OCI-LY3 (cell line): ENCODE data around the gene ELP4.
"Not testable (repeated sequence)": the region's sequence is repeated elsewhere in the genome, so short reads cannot be mapped to it uniquely, and the experiment has no call there.

Experiments
- EZH2phosphoT487 ChIP-seq: fragments of 200-600 bp; shearing (Covaris generic); IDR thresholded peaks from 2 replicates; pipeline ENCODE4 v1.6.1; 2018; ENCODE audit warnings: antibody characterized with exemption, mixed run types, low read depth
- TF ChIP-seq, protein P1 (sequence below): fragments of 200-600, 300-600 bp; sonication (generic); IDR thresholded peaks from 2 replicates; pipeline ENCODE4 v1.5.1; 2014; ENCODE audit warnings: antibody characterized with exemption, low read length, low read depth

DNA sequence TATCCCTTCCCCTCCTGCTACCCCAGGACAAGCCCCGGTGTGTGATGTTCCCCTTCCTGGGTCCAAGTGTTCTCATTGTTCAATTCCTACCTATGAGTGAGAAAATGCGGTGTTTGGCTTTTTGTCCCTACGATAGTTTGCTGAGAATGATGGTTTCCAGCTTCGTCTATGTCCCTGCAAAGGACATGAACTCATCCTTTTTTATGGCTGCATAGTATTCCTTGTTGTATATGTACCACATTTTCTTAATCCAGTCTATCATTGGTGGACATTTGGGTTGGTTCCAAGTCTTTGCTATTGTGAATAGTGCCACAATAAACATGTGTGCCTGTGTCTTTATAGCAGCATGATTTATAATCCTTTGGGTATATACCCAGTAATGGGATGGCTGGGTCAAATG is 55.0 kb downstream of the ELP4 start:
- TF ChIP-seq, protein P1, sequence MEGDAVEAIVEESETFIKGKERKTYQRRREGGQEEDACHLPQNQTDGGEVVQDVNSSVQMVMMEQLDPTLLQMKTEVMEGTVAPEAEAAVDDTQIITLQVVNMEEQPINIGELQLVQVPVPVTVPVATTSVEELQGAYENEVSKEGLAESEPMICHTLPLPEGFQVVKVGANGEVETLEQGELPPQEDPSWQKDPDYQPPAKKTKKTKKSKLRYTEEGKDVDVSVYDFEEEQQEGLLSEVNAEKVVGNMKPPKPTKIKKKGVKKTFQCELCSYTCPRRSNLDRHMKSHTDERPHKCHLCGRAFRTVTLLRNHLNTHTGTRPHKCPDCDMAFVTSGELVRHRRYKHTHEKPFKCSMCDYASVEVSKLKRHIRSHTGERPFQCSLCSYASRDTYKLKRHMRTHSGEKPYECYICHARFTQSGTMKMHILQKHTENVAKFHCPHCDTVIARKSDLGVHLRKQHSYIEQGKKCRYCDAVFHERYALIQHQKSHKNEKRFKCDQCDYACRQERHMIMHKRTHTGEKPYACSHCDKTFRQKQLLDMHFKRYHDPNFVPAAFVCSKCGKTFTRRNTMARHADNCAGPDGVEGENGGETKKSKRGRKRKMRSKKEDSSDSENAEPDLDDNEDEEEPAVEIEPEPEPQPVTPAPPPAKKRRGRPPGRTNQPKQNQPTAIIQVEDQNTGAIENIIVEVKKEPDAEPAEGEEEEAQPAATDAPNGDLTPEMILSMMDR, result not testable (repeated sequence)
- TF ChIP-seq EZH2phosphoT487, result not testable (repeated sequence)
